Progenitor cell of endocrine pancreas (in vitro differentiated cells): ENCODE data around the gene POLR2F. TPM values are rescaled to one million over a fixed set of nuclear protein-coding genes. Genes with fewer than 3 reads are reported as not detected.
A peak's percentile ranks its signal among the peaks of the same experiment; 100 is the strongest.

Experiments used
- DNase-seq: peaks from one replicate; pipeline ENCODE4 v3.0.0; 2021; ENCODE audit warnings: low spot score; ENCODE audit not compliant: unreplicated experiment
- H3K27ac Mint-ChIP-seq: 2 replicates; pipeline ENCODE4 v1.8.0; 2021; ENCODE audit warnings: mild to moderate bottlenecking, moderate library complexity, mixed read lengths
- H3K27me3 Mint-ChIP-seq: 2 replicates; pipeline ENCODE4 v1.8.0; 2021; ENCODE audit warnings: mixed read lengths
- H3K36me3 Mint-ChIP-seq: 2 replicates; pipeline ENCODE4 v1.8.0; 2022; ENCODE audit warnings: mixed read lengths; ENCODE audit not compliant: insufficient read depth
- H3K4me1 Mint-ChIP-seq: 2 replicates; pipeline ENCODE4 v1.8.0; 2021; ENCODE audit warnings: low read depth, mixed read lengths
- H3K4me3 Mint-ChIP-seq: 2 replicates; pipeline ENCODE4 v1.8.0; 2021; ENCODE audit warnings: low read depth, mild to moderate bottlenecking, moderate library complexity, mixed read lengths
- H3K9me3 Mint-ChIP-seq: 2 replicates; pipeline ENCODE4 v1.8.0; 2021; ENCODE audit warnings: low read depth, mixed read lengths
- CTCF ChIP-seq: fragments of 200-600 bp; sonication (generic); IDR thresholded peaks from one replicate; pipeline ENCODE4 v1.5.0; 2021; ENCODE audit warnings: antibody characterized with exemption, mild to moderate bottlenecking; ENCODE audit not compliant: unreplicated experiment
- long read RNA-seq: library from polyadenylated mRNA; unstranded; transcript quantifications from one replicate; pipeline ENCODE4 v2.0.0, GENCODE V29; 2020
- total RNA-seq: library from RNA; stranded (reverse); gene quantifications from 2 replicates; pipeline ENCODE4 v1.2.1, GENCODE V29; 2021

Gene POLR2F
- 80.0 and 83.1 TPM in 2 replicates for total RNA-seq
- long read RNA-seq, transcript POLR2F-205 (5 exons, 2,106 nt) = major isoform, 11 of 11 reads
- long read RNA-seq, partial matches to known transcripts = 0 of 11 reads
- long read RNA-seq, other reads (novel, unspliced or antisense) = 0 of 11 reads

GRCh38 chr22:37953437-37954179 lies at the start of gene POLR2F, which contains the start of gene C22orf23:
Gene POLR2F (plus strand): TSS chr22:37953699. CDS start chr22:37953788, 89 bp downstream.
Gene C22orf23 (minus strand): TSS chr22:37953601. CDS start chr22:37953149, 452 bp downstream.
- peaks cover 21% of the 10 kb centered on the region for H3K4me1 Mint-ChIP-seq
- H3K27ac Mint-ChIP-seq = peak within 1 kb of the TSS; percentile 90
- H3K27me3 Mint-ChIP-seq = peaks cover 4% of the 10 kb centered on the region
- H3K9me3 Mint-ChIP-seq = no peaks in the 10 kb centered on the region
- TF ChIP-seq CTCF = no peak
- peak within 1 kb of the TSS; percentile 100 for H3K4me3 Mint-ChIP-seq
- DNase-seq = peak; percentile 88
- H3K36me3 Mint-ChIP-seq = peaks cover 14% of the 10 kb centered on the region

GRCh38 chr22:37904572-37905533 lies 48.6 kb upstream of the POLR2F start:
- no peak for DNase-seq
- no peak for TF ChIP-seq CTCF
- Mint-ChIP-seq H3K27me3 (peaks cover 5% of the 10 kb centered on the region), H3K36me3 (peaks cover 2% of the 10 kb centered on the region), H3K4me1 (peaks cover 12% of the 10 kb centered on the region), H3K9me3 (no peaks in the 10 kb centered on the region), H3K4me3 (peak overlapping the region; percentile 77), H3K27ac (peak overlapping the region; percentile 93)

- Mint-ChIP-seq H3K4me1 (peaks cover 12% of the 10 kb centered on the region), H3K27me3 (peaks cover 5% of the 10 kb centered on the region), H3K9me3 (no peaks in the 10 kb centered on the region), H3K27ac (peak within 1 kb of the TSS; percentile 93), H3K4me3 (peak within 1 kb of the TSS; percentile 82), H3K36me3 (peaks cover 2% of the 10 kb centered on the region)
- no peak for TF ChIP-seq CTCF
- DNase-seq = peak; percentile 62
These were observed 47.8 kb upstream of the POLR2F start, which contains the start of gene MICALL1 for GRCh38 chr22:37905534-37906363. Gene MICALL1 (plus strand): TSS chr22:37906297. CDS start chr22:37906423, 126 bp downstream.

- Mint-ChIP-seq H3K27ac (peak overlapping the region; percentile 64), H3K9me3 (no peaks in the 10 kb centered on the region), H3K27me3 (peaks cover 5% of the 10 kb centered on the region), H3K4me3 (peak overlapping the region; percentile 82), H3K36me3 (peaks cover 2% of the 10 kb centered on the region), H3K4me1 (peaks cover 14% of the 10 kb centered on the region)
- DNase-seq = no peak
- TF ChIP-seq CTCF = no peak
These were observed 47.0 kb upstream of the POLR2F start for GRCh38 chr22:37906364-37907008.
